Measurements from ENCODE around the gene ADGRG7.

Gene ADGRG7

DNA sequence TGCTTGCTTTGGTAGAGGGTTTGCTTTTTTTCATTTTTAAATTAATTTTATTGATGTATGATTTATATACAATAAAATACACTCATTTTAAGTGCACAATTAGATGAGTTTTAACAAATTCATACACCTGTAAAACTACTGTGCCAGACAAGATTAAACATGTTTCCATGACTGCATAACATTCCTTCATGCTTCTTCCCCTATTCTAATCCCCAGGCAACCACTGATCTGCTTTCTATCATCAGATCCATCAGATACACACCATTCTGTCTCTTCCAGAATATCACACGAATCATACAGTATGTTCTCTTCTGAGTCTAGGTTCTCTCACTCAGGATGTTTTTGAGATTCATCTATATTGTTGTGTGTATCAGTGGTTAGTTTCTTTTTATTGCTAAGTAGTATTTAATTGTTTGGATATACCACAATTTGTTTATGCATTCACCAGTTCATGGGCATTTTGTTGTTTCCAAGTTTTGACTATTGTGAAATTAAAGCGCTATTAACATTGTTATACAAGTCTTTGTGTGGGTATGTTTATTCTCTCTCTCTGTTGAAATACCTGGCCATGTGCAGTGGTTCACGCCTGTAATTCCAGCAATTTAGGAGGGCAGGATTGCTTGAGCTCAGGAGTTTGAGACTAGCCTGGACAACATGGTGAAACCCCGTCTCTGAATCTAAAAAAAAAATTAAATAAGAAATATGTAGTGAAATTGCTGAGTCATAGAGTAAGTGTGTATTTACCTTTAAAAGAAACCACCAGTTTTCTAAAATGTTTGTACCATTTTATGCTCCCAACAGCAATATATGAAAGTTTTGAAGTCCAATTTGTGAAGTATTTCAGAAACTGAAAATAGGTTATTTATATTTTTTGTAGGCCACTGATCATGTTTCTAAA is 92.9 kb downstream of the ADGRG7 start:
- H3K4me1 Mint-ChIP-seq, result no peaks in the 10 kb centered on the region
- H3K27ac Mint-ChIP-seq, result no peak overlapping the region
- H3K27me3 Mint-ChIP-seq (ENCODE audit: low read depth, poor library complexity), result peaks cover 67% of the 10 kb centered on the region
- DNase-seq, result no peak
- H3K9me3 Mint-ChIP-seq, result peaks cover 3% of the 10 kb centered on the region
- H3K36me3 Mint-ChIP-seq (ENCODE audit: low read depth), result no peaks in the 10 kb centered on the region
- H3K4me3 Mint-ChIP-seq, result no peak overlapping the region
- TF ChIP-seq, protein P1, sequence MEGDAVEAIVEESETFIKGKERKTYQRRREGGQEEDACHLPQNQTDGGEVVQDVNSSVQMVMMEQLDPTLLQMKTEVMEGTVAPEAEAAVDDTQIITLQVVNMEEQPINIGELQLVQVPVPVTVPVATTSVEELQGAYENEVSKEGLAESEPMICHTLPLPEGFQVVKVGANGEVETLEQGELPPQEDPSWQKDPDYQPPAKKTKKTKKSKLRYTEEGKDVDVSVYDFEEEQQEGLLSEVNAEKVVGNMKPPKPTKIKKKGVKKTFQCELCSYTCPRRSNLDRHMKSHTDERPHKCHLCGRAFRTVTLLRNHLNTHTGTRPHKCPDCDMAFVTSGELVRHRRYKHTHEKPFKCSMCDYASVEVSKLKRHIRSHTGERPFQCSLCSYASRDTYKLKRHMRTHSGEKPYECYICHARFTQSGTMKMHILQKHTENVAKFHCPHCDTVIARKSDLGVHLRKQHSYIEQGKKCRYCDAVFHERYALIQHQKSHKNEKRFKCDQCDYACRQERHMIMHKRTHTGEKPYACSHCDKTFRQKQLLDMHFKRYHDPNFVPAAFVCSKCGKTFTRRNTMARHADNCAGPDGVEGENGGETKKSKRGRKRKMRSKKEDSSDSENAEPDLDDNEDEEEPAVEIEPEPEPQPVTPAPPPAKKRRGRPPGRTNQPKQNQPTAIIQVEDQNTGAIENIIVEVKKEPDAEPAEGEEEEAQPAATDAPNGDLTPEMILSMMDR (IDR thresholded peaks at IDR 0.05), result no peak

DNA sequence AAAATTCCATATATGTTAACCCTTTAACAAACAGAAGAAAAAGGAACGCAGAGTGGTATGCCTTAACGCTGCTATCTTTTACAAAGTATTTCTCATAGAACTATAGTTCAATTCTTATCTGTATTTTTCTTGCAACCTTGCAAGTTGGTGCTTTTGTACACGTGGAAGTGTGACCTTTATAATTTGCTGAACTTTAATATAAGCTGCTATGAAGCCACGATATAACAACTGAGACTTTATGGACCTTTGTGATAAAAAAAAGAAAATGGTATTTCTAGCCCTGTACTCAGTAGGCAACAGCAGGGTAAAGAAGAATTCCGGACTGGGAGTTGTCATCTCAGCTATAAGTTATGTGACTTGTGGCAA is 93.6 kb downstream of the ADGRG7 start:
- Mint-ChIP-seq H3K9me3 (peaks cover 8% of the 10 kb centered on the region), H3K4me1 (no peaks in the 10 kb centered on the region), H3K36me3 (ENCODE audit: low read depth) (no peaks in the 10 kb centered on the region), H3K4me3 (no peak overlapping the region), H3K27me3 (ENCODE audit: low read depth, poor library complexity) (peaks cover 70% of the 10 kb centered on the region), H3K27ac (no peak overlapping the region)
- no peak for DNase-seq
- TF ChIP-seq, protein P1 (IDR thresholded peaks at IDR 0.05), result no peak

DNA sequence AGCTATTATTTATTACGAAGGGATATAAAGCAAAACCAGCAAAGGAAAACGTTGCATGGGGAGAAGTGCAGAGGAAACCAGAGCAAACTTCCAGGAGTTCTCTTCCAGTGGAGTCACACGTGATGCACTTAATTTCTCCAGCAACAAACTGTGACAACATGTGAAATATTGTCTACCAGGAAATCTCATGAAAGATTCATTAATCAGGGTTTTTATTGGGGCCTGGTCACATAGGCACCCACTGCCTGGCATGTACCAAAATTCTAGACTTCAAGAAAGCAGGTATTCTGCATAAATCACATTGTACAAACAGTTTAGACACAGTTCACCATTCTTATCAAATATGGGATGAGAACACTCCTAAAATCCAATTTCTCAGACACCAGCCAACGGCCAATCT is 94.5 kb downstream of the ADGRG7 start:
- Mint-ChIP-seq H3K9me3 (peaks cover 17% of the 10 kb centered on the region), H3K4me3 (no peak overlapping the region), H3K27ac (no peak overlapping the region), H3K36me3 (ENCODE audit: low read depth) (peaks cover 4% of the 10 kb centered on the region), H3K4me1 (peaks cover 4% of the 10 kb centered on the region), H3K27me3 (ENCODE audit: low read depth, poor library complexity) (peaks cover 71% of the 10 kb centered on the region)
- DNase-seq, result no peak
- TF ChIP-seq, protein P1 (IDR thresholded peaks at IDR 0.05), result no peak

DNA sequence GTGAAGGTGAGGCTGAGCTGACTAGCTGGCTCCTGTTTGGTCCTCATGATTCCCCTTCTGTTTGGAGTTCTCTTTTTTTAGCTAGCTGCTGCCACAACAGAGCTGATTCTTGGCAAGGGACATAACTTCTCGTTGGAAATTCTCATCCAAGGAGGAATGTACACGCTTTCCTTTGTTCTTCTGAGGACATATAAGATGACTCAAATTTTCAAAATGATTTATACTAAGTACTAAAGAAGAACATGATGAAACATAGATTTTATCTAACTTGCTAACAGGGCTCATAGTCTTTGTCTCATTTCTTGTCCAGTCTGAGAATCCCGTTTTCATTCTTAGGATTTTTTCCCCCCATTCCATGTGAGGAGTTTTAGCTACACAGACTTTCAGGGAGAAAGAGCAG is 97.0 kb downstream of the ADGRG7 start:
- H3K27ac Mint-ChIP-seq, result no peak overlapping the region
- peaks cover 17% of the 10 kb centered on the region for H3K36me3 Mint-ChIP-seq (ENCODE audit: low read depth)
- no peak overlapping the region for H3K4me3 Mint-ChIP-seq
- peaks cover 14% of the 10 kb centered on the region for H3K4me1 Mint-ChIP-seq
- H3K27me3 Mint-ChIP-seq (ENCODE audit: low read depth, poor library complexity), result peaks cover 58% of the 10 kb centered on the region
- DNase-seq, result no peak
- peaks cover 24% of the 10 kb centered on the region for H3K9me3 Mint-ChIP-seq
- TF ChIP-seq, protein P1 (IDR thresholded peaks at IDR 0.05), result no peak

DNA sequence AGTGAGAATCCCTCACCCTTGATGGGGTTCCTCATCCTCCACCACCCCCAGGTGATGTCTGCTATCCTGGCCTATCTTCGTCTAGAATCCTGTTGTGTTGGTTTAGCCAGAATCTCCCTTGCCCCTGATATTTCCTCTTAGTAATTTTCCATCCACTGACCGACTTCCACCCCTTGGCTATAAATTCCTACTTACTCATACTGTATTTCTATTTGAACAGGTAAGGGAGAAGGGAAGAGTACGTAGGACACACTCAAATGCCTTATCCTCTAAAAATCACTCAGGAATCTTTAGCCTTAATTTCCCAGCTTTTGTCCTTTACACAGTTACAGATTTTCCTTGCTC is 99.2 kb downstream of the ADGRG7 start:
- Mint-ChIP-seq H3K9me3 (peaks cover 24% of the 10 kb centered on the region), H3K4me1 (peaks cover 31% of the 10 kb centered on the region), H3K4me3 (peak overlapping the region; percentile 89), H3K27ac (peak overlapping the region; percentile 95), H3K36me3 (ENCODE audit: low read depth) (peaks cover 39% of the 10 kb centered on the region), H3K27me3 (ENCODE audit: low read depth, poor library complexity) (peaks cover 47% of the 10 kb centered on the region)
- TF ChIP-seq, protein P1 (IDR thresholded peaks at IDR 0.05), result no peak
- DNase-seq, result no peak
